Embryonic facial prominence (tissue), 1 donor: ENCODE data around the gene CPD.
"Not testable (repeated sequence)": the region's sequence is repeated elsewhere in the genome, so short reads cannot be mapped to it uniquely, and the experiment has no call there.

Source experiments
- DNase-seq: peaks from one replicate; pipeline ENCODE4 v3.0.0-alpha.2; 2016; ENCODE audit errors: extremely low spot score

The CPD gene

DNA sequence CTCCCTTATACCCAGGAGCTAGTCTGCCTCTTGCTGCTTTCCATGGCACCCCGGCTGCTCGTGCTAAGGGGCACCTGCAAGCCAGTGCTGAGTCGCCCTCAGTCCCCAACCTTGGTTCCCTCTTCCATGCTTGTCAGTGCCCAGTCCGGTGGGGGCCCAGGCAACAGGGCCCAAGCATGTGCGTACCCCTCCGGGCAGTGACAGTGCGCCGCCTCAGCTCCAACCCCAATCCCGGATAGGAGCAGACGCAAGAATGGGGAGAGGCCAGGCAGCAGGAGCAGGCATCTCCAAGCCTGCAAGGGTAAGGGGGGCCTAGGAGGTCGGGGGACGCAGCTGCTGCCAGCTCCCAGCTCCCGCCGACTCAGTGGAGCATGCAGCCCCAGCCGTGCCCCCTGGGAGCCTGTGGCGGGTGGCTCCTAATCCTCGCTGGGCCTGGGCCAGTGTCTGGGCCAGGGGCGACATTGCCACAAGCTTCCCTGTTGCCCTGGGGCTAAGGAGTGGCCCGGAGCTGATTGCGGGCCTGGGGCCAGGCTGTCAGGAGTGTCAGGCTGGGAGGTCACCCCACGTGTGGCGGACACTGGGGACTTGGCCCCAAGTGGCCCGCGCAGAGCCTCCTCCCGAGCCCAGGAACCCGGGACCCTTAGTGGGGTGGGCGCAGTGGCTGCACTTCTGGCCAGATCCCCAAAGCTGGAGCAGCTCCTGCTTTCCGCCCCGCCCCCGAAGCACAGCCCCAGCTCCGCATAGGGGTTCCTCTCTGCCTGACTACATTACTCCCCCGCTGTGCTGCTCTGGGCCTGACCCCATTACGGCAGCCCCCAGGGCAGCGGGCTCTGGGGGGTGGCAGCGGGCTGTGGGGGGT lies 9.8 kb downstream of the CPD start:
- DNase-seq, result no peak

DNA sequence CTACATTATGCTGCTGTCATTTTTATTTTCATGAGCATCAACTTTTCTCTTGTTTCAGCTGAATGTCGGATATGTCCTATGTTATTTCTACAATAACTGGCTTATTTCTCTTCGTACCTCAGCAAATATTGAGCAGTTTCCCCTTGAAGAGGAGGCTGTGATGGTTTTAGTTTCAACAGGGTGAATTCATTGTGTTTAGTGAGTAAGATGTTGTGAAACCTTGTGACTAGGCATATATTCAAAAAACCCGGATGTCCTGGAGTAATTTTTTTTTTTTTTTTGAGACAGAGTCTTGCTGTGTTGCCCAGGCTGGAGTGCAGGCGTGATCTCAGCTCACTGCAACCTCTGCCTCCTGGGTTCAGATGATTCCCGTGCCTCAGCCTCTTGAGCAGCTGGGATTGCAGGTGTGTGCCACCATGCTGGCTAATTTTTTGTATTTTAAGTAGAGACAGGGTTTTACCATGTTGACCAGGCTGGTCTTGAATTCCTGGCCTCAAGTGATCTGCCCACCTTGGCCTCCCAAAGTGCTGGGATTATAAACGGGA lies 11.1 kb downstream of the CPD start:
- DNase-seq, result no peak

DNA sequence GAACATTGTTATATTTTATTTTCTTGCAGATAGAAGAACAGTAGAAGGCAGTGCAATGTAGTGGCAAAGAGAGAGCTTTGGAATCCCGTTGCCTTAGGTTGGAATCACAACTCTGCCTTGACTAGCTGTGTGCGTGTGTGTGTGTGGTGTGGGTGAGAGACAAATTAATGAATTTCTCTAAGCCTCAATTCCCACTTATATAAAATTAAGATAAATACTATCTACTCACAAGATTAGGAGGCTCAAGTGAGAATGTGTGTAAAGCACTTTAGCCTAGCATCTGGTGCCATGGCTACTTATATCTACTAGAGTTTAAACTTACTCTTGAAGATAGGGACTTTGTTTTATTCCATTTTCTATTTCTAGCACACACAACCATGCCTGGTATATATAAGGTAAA lies 12.8 kb downstream of the CPD start:
- no peak for DNase-seq

DNA sequence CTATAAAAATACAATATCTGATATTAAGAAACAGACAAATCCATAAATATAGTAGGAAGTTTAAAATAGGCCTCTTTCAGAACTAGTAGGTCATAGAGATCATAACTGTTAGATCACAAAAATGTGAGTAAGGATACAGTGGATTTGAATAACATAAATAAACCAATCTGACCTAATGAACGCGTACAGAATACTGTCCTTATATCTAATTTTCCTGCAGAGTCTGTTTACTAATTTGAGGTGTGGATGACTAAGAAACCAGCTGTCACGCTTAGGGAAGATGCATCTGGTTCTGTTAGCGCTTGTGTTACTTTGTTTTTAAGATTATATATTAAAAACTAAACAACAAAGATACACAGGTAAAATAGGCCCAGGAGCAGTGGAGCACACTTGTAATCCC lies 14.8 kb downstream of the CPD start:
- no peak for DNase-seq

DNA sequence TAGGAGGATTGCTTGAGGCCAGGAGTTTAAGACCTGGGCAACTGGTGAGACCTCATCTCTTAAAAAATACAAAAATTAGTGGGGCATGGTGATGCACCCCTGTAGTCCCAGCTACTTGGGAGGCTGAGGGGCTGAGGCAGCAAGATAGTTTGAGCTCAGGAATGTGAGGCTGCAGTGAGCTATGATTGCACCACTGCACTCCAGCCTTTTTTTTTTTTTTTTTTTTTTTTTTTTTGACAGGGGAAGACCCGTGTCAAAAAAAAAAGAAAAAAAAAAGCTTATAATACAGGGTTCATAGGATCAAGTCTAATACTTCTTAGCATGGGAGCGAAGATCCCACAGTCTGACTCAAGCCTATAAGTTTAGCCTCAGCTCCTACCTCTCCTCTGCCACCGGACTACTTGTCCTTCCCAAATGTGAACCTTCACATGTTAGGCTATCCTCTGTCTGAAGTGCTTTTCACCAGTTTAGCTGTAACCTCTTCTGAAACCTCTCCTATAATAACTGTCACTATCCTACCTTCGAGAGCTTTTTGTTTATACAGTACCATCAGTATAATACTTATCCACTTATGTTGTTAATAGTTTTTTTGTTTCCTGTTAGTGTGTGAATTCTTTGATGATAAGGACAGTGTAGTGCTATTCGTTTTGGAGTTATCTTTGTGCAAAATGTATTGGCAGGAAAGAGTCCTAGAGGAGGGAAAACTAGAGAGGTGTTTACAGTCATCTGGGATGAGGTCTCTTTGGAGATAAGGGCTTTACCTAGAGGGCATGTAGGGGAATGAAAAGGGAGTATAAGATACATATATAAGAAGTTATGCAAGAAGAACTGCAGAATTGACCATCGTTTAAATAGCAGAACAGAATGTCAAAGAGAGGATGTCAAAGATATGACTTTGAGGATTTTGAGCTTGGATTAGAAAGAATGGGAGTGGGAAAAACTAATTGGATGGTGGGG lies 15.5 kb downstream of the CPD start:
- DNase-seq, result no peak

DNA sequence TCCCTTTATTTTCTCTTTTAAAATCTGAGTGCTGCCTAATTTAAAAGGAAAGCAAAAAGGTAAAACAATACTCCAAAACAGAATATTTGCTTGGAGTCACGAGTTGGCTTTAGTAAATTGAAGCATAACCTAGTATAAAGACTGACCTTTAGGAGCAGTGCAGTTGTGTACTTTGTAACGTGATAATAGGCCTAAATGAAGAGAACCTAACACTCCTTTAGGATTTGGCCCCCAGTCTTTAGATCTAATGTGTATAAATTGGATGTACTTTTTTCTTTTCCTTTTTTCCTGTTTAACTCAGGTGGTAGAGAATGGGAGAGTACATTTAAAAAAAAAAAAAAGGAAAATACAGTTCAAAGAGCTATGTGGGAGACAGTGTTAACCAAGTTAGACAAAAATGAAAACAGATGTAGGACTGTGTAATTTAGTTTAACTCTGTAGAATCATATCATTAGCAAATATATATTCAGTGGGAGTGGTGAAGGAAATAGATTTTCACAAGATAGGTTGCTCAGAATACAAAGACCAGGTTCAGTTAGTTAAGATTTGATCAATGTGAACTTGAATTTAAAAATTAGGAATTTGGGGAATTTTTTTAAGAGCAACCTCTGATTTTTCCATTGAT lies 16.8 kb downstream of the CPD start:
- DNase-seq, result no peak

DNA sequence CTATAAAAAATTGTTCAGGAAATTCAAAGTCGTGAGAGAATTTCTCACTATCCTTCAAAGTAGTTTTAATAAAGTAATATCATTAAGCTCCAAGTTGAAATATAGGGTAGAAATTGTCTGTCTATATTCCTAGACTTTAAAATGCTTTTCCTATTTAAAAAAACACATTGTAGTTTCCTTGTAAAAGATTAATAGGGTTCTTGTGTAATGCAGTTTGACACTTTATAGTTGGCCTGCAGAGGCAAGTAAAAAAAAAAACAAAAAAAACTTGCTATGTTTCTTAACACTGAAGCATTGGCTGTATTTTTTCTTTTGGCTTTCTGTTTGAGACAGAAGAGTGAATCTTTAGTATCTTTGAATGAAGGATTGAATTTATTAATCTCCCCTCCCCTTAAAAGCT lies 17.4 kb downstream of the CPD start:
- no peak for DNase-seq

DNA sequence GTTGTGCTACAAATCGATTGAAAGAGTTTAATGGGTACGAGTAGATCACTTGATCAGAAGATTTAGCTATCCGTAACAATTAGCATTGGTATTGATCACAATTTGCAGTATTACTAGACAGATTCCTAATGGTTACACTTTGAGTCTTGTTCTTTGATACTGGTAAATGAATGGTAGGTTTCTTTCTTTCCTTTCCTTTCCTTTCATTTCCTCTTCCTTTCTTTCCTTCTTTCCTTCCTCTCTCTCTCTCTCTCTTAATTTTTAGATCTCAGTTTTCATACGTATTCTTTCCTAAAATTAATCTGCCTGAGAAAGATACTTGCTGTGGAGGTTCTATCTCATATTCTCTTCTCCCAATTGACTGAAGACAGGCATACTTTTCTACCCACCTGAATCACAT lies 17.9 kb downstream of the CPD start:
- no peak for DNase-seq

DNA sequence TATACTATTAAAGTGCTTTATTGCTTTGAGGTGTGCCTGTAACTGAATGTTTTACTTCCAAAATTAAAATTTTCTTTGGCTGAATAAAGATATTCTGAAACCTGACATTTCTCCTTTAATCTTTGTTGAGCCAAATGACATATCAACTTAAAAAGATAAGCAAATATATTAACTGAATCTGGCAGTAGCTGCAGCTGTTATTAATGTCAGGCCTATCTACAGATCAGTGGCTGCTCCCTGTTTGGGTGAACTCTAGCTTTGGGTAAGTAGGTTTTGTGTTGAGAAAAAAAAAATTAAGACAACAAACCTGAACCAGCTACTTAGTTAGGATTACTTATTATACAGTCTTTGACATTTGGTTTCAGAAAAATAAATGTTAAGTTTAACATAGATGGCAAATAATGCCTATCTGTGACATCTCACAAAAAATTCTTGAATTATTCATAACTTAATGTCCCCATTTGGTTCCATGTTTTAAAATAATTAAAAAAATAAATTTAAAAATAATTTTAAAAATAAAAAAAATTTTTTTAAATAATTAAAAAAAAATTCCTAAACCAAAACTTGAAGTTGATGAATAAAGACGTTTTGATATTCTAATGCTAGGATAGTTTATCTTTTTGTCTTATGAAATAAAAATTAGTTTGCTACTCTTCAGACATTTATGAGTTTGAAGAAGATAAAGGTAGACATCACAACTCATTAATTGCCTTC lies 19.8 kb downstream of the CPD start:
- DNase-seq, result no peak

DNA sequence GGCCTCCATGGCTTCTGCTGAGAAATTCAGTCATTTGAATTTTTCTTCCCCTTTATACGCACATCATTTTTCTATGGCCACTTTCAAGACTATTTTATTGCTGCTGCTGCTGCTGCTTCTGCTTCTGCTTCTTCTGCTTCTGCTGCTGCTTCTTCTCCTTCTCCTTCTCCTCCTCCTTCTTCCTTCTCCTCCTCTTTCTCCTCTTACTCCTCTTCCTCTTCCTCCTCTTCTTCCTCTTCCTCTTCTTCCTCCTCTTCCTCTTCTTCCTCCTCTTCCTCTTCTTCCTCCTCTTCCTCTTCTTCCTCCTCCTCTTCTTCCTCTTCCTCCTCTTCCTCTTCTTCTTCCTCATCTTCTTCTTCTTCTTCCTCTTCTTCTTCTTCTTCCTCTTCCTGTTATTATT lies 22.4 kb downstream of the CPD start:
- DNase-seq, result no peak

DNA sequence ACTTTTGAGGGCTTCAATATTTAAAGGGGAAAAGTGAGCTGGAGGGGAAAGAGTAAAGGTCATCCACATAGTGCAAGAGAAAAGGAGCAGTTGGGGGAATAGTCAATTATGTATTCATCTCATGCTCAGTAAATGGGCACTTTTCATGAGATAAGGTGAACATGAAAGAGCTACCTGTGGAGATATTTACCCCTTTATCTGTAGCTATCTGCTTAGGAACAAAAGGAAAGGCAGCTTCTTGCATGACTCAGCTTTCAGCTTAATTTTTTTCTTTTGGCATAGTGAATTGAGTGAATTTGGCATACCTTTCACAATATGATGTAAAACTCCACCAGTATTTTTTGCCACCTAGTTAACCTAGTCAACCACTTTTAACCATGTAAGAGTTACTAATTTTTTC lies 26.4 kb downstream of the CPD start:
- no peak for DNase-seq

DNA sequence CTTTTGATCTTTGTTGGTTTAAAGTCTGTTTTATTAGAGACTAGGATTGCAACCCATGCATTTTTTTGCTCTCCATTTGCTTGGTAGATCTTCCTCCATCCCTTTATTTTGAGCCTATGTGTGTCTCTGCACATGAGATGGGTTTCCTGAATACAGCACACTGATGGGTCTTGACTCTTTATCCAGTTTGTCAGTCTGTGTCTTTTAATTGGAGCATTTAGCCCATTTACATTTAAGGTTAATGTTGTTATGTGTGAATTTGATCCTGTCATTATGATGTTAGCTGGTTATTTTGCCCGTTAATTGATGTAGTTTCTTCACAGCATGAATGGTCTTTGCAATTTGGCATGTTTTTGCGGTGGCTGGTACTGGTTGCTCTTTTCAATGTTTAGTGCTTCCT lies 31.9 kb downstream of the CPD start:
- not testable (repeated sequence) for DNase-seq

DNA sequence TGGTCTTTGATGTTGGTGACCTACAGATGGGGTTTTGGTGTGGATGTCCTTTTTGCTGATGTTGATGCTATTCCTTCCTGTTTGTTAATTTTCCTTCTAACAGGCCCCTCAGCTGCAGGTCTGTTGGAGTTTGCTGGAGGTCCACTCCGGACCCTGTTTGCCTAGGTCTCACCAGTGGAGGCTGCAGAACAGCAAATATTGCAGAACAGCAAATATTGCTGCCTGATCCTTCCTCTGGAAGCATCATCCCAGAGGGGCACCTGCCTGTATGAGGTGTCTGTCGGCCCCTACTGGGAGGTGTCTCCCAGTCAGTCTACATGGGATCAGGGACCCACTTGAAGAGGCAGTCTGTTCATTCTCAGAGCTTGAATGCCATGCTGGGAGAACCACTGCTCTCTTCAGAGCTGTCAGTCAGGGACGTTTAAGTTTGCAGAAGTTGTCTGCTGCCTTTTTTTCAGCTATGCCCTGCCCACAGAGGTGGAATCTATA lies 33.3 kb downstream of the CPD start:
- not testable (repeated sequence) for DNase-seq

DNA sequence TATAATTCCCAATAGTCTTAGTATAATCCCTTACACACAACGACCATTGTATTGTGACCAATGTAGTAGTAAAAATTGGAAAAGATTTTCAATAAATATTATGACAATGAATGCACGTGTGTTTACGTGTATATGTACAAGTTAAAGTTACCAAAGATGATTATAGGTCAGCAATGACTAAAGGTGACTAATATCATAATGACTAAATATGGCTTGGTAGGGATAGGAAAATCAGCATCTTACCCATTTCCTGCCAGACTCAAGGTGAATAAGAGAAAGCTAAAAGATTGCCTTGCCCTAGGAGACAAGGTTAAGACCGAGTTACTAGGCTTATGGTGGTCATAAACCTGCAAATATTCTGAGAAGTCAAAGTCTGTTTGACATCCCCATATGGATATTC lies 34.4 kb downstream of the CPD start:
- no peak for DNase-seq

DNA sequence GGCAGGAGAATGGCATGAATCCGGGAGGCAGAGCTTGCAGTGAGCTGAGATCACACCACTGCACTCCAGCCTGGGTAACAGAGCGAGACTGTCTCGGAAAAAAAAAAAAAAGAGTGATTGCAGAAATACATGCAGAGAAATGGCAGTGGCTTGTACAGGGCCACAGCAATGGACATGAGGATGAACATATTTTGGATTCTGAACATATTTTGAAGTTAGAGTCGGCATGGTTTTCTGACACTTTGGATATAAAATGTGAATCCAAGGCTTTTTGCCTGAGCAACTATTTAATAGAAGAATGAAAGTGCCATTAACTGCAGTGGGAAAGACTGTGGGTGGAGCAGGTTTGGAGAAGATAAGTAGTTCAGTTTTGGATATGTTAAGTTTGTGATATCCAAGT lies 35.8 kb downstream of the CPD start:
- no peak for DNase-seq

DNA sequence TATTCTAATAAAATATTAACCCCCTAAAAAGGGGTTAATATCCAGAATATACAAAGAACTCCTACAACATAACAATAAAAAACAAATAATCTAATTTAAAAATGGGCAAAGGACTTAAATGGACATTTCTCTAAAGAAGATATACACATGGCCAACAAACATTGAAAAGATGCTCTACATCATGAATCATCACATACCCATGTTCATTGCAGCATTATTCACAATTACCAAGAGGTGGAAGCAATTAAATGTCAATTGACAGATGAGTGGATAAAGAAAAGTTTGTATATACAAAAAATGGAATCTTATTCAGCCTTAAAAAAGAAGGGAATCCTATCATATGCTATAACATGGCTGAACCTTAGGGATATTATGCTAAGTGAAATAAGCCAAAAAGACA lies 36.8 kb downstream of the CPD start:
- no peak for DNase-seq

DNA sequence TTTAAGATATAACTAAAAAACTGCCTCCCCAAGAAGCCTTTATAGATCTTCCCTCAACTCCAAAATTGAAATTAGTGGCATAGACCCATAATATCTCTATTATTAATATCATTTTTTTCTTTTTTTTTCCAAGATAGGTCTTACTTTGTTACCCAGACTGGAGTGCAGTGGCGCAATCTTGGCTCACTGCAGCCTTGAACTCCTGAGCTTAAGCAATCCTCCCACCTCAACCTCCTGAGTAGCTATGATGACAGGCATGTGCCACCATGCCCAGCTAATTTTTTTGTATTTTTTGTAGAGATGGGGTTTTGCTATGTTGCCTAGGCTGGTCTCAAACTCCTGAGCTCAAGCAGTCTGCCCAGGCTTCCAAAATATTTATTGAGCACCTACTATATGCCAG lies 39.3 kb downstream of the CPD start:
- DNase-seq, result not testable (repeated sequence)

DNA sequence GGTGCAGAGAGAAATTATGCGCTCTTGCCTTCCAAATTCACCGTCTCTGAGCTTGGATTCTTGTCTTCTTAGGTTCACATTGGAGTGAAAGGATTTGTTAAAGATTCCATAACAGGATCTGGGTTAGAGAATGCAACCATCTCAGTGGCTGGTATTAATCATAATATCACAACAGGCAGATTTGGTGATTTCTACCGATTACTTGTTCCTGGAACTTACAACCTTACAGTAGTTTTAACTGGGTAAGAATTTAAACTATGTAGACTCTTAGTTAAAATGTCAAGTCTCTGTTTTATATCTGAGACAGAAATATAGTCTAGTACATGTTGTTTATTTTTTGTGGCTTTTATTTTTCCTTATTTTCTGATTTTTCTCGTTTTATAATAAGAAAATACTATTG lies 42.9 kb downstream of the CPD start:
- DNase-seq, result no peak

DNA sequence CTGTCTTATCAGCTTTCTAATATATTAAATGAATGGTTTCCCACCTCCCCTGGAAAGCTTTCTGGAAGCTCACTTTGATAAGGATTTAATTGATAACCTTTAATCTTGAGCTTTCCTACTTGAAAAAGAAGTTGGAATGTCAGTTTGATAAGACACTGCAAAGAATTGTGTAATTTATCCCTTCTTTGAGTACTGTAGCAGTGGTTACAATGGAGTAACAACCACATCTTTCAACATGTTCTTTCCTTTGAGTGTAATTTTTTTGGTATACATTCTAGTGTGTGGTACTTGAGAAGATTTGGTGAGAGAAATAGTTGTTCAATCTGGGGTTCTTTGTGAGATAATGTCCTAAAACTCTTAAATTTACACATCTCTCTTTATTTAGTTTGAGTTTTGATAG lies 43.4 kb downstream of the CPD start:
- DNase-seq, result no peak

DNA sequence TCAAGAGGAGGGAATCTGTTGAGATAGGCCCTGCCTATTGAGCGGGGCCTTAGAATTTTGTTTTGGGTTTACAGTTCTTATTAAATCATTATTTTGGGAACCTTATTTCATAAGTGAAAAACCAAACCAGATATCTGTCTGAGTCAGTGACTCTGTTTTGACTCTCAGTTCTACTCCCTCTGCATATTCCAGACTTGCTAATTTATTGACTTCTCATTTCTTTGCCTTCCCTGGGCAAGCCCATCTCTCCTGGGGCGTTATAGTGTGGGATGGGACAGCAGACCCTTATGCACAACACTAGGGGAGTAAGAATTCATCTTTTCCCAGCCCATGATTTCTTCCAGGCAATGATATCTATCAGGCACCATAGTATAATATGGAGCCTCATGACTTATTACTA lies 45.7 kb downstream of the CPD start:
- DNase-seq, result no peak

DNA sequence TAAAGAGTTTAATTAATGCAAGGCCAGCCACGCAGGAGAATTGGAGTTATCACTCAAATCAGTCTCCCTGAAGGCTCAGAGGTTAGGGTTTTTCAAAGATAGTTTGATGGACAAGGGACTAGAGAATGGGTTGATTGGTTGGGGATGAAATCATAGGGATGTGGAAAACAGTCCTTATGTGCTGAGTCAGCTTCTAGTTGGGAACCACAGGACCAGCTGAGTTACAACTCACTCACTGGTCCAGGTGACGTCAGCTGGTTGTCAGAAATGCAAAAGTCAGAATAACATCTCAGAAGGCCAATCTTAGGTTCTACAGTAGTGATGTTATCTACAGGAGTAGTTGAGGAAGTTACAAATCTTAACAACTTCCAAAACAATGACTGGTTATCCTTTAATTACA lies 47.6 kb downstream of the CPD start:
- DNase-seq, result no peak
